Neural cell (in vitro differentiated cells): ENCODE measurements around the gene DBNDD1. TPM values are rescaled to one million over a fixed set of nuclear protein-coding genes. Genes with fewer than 3 reads are reported as not detected.

ENCODE experiments used
- H2AFZ ChIP-seq: fragments of 200-600, 300-800 bp; sonication (generic), shearing (Covaris generic); 2 replicates; pipeline ENCODE4 v1.6.0; 2014; ENCODE audit warnings: low read depth, mild to moderate bottlenecking, antibody characterized with exemption, low read length, moderate library complexity
- H3F3A ChIP-seq: fragments of 200-600 bp; shearing (Covaris generic); 2 replicates; pipeline ENCODE4 v1.6.1; 2016; ENCODE audit warnings: mild to moderate bottlenecking, moderate library complexity, mixed read lengths, antibody characterized with exemption, low read length; ENCODE audit not compliant: insufficient read depth, poor library complexity, severe bottlenecking
- H3K27ac ChIP-seq: fragments of 200-600, 300-800 bp; sonication (generic), shearing (Covaris generic); 2 replicates; pipeline ENCODE4 v1.5.1; 2014; ENCODE audit warnings: mild to moderate bottlenecking, low read length, moderate library complexity
- H3K27me3 ChIP-seq: fragments of 300-800, 200-600 bp; sonication (generic), shearing (Covaris generic); 2 replicates; pipeline ENCODE4 v1.6.0; 2014; ENCODE audit warnings: mild to moderate bottlenecking, low read depth, low read length, moderate library complexity; ENCODE audit not compliant: insufficient read depth
- H3K36me3 ChIP-seq: fragments of 300-800, 200-600 bp; sonication (generic), shearing (Covaris generic); 2 replicates; pipeline ENCODE4 v1.5.1; 2014; ENCODE audit warnings: mild to moderate bottlenecking, antibody characterized with exemption, low read length, moderate library complexity; ENCODE audit not compliant: insufficient read depth
- H3K4me2 ChIP-seq: fragments of 300-800, 200-600 bp; sonication (generic), shearing (Covaris generic); 2 replicates; pipeline ENCODE4 v1.6.0; 2014; ENCODE audit warnings: mild to moderate bottlenecking, low read length
- H3K4me3 ChIP-seq: fragments of 300-800, 200-600 bp; sonication (generic), shearing (Covaris generic); 2 replicates; pipeline ENCODE4 v1.5.1; 2014; ENCODE audit warnings: mild to moderate bottlenecking, low read length, moderate library complexity
- H3K79me2 ChIP-seq: fragments of 200-600 bp; shearing (Covaris generic); replicated peaks from 2 replicates; pipeline ENCODE4 v1.6.0; 2014; ENCODE audit warnings: mild to moderate bottlenecking, low read length, moderate library complexity; ENCODE audit not compliant: insufficient read depth
- H3K9ac ChIP-seq: fragments of 300-800, 200-600 bp; sonication (generic), shearing (Covaris generic); 2 replicates; pipeline ENCODE4 v1.6.1; 2016; ENCODE audit warnings: mild to moderate bottlenecking, low read length, mixed read lengths
- H3K9me2 ChIP-seq: fragments of 200-600 bp; shearing (Covaris generic); 2 replicates; pipeline ENCODE4 v1.6.1; 2016; ENCODE audit warnings: mild to moderate bottlenecking, low read length, mixed read lengths; ENCODE audit not compliant: insufficient read depth
- H3K9me3 ChIP-seq: fragments of 200-600, 300-800 bp; sonication (generic), shearing (Covaris generic); 2 replicates; pipeline ENCODE4 v1.6.1; 2016; ENCODE audit warnings: mild to moderate bottlenecking, mixed run types, low read length, moderate library complexity, mixed read lengths
- H4K20me1 ChIP-seq: fragments of 200-600 bp; shearing (Covaris generic); 2 replicates; pipeline ENCODE4 v1.6.1; 2016; ENCODE audit warnings: mild to moderate bottlenecking, mixed run types; ENCODE audit not compliant: insufficient read depth
- CTCF ChIP-seq: fragments of 450-650 bp; IDR thresholded peaks from 2 replicates; pipeline ENCODE4 v1.5.1; 2014; ENCODE audit warnings: antibody characterized with exemption, mild to moderate bottlenecking, moderate library complexity; ENCODE audit not compliant: poor library complexity, severe bottlenecking
- EP300 ChIP-seq: fragments of 450-650 bp; conservative IDR thresholded peaks from 2 replicates; pipeline ENCODE4 v1.6.1; 2014; ENCODE audit warnings: antibody characterized with exemption, mild to moderate bottlenecking, moderate library complexity; ENCODE audit not compliant: poor library complexity, severe bottlenecking
- EZH2 ChIP-seq: fragments of 200-600, 300-800 bp; shearing (Covaris generic), sonication (generic); IDR thresholded peaks from 2 replicates; pipeline ENCODE4 v1.6.1; 2014; ENCODE audit warnings: antibody characterized with exemption, low read length, borderline replicate concordance, mild to moderate bottlenecking; ENCODE audit not compliant: insufficient read depth, poor library complexity, severe bottlenecking
- MXI1 ChIP-seq: fragments of 450-650 bp; conservative IDR thresholded peaks from 2 replicates; pipeline ENCODE4 v1.6.1; 2014; ENCODE audit warnings: antibody characterized with exemption, mild to moderate bottlenecking; ENCODE audit not compliant: poor library complexity, severe bottlenecking
- POLR2AphosphoS5 ChIP-seq: IDR thresholded peaks from 2 replicates; pipeline ENCODE4 v1.6.1; 2012
- RAD21 ChIP-seq: fragments of 450-650 bp; conservative IDR thresholded peaks from 2 replicates; pipeline ENCODE4 v1.6.1; 2014; ENCODE audit warnings: antibody characterized with exemption, mild to moderate bottlenecking, moderate library complexity
- REST ChIP-seq: IDR thresholded peaks from 2 replicates; pipeline ENCODE4 v1.6.1; 2012; ENCODE audit warnings: borderline replicate concordance
- SMC3 ChIP-seq: fragments of 450-650 bp; conservative IDR thresholded peaks from 2 replicates; pipeline ENCODE4 v1.6.1; 2014; ENCODE audit warnings: antibody characterized with exemption, mild to moderate bottlenecking, moderate library complexity; ENCODE audit not compliant: poor library complexity
- TAF1 ChIP-seq: IDR thresholded peaks from 2 replicates; pipeline ENCODE4 v1.6.1; 2012; ENCODE audit warnings: low read depth
- polyA plus RNA-seq: library from polyadenylated mRNA; depleted of rRNA; stranded (reverse); fragments of >200 nt; gene quantifications from 2 replicates; pipeline ENCODE4 v1.2.3, GENCODE V29; 2014

The DBNDD1 gene
- polyA plus RNA-seq, 1 donor from 2014 or later, result 15.4 TPM

- Histone ChIP-seq H3K27me3 (no peaks in the 10 kb centered on the region), H3K27ac (peak overlapping the region; percentile 87), H3K9me3 (no peaks in the 10 kb centered on the region), H3K4me2 (peak overlapping the region; percentile 80), H4K20me1 (no peaks in the 10 kb centered on the region), H3K4me3 (peak overlapping the region; percentile 98), H3K36me3 (peaks cover 7% of the 10 kb centered on the region), H3K9ac (peak overlapping the region; percentile 96), H3F3A (no peaks in the 10 kb centered on the region), H2AFZ (peak overlapping the region; percentile 99), H3K79me2 (peaks cover 38% of the 10 kb centered on the region), H3K9me2 (no peaks in the 10 kb centered on the region)
- TF ChIP-seq TAF1 (no peak), EZH2 (no peak), SMC3 (peak; percentile 40), MXI1 (peak; percentile 89), RAD21 (peak; percentile 31), POLR2AphosphoS5 (peak; percentile 97), REST (no peak), EP300 (peak; percentile 79), CTCF (peak; percentile 55)
Observed at GRCh38 chr16:89972244-89973234, 46.7 kb downstream of the DBNDD1 start.

GRCh38 chr16:89971495-89972243, 47.6 kb downstream of the DBNDD1 start:
- peak overlapping the region; percentile 98 for H3K4me3 ChIP-seq
- peaks cover 7% of the 10 kb centered on the region for H3K36me3 ChIP-seq
- no peaks in the 10 kb centered on the region for H3F3A ChIP-seq
- no peaks in the 10 kb centered on the region for H3K27me3 ChIP-seq
- no peaks in the 10 kb centered on the region for H4K20me1 ChIP-seq
- peak overlapping the region; percentile 99 for H2AFZ ChIP-seq
- no peaks in the 10 kb centered on the region for H3K9me2 ChIP-seq
- peak overlapping the region; percentile 87 for H3K27ac ChIP-seq
- peaks cover 34% of the 10 kb centered on the region for H3K79me2 ChIP-seq
- TF ChIP-seq MXI1, result no peak
- H3K9me3 ChIP-seq, result no peaks in the 10 kb centered on the region
- peak overlapping the region; percentile 80 for H3K4me2 ChIP-seq
- H3K9ac ChIP-seq, result peak overlapping the region; percentile 96
